Ishikawa (cell line): ENCODE data around the gene ZNF267.

Experiments
- CEBPB ChIP-seq: IDR thresholded peaks from 2 replicates; pipeline ENCODE4 v1.6.1; 2012
- CREB1 ChIP-seq: IDR thresholded peaks from 2 replicates; pipeline ENCODE4 v1.6.1; 2012; ENCODE audit warnings: low read depth
- EP300 ChIP-seq: IDR thresholded peaks from 2 replicates; pipeline ENCODE4 v1.6.1; 2012; ENCODE audit warnings: borderline replicate concordance
- FOXM1 ChIP-seq: IDR thresholded peaks from 2 replicates; pipeline ENCODE4 v1.6.1; 2012; ENCODE audit warnings: low read depth, borderline replicate concordance
- RAD21 ChIP-seq: IDR thresholded peaks from 2 replicates; pipeline ENCODE4 v1.6.1; 2012; ENCODE audit warnings: low read depth
- TAF1 ChIP-seq: IDR thresholded peaks from 2 replicates; pipeline ENCODE4 v1.6.1; 2012; ENCODE audit warnings: low read depth, mild to moderate bottlenecking
- TCF12 ChIP-seq: IDR thresholded peaks from 2 replicates; pipeline ENCODE4 v1.6.1; 2012; ENCODE audit warnings: low read depth
- TEAD4 ChIP-seq: IDR thresholded peaks from 2 replicates; pipeline ENCODE4 v1.6.1; 2012
- YY1 ChIP-seq: IDR thresholded peaks from 2 replicates; pipeline ENCODE4 v1.6.1; 2012; ENCODE audit warnings: low read depth
- TF ChIP-seq, protein P1 (sequence below): IDR thresholded peaks from 2 replicates; pipeline ENCODE4 v1.6.1; 2012; ENCODE audit warnings: low read depth, mild to moderate bottlenecking
- TF ChIP-seq, protein P2 (sequence below): IDR thresholded peaks from 2 replicates; pipeline ENCODE4 v1.6.1; 2012

DNA sequence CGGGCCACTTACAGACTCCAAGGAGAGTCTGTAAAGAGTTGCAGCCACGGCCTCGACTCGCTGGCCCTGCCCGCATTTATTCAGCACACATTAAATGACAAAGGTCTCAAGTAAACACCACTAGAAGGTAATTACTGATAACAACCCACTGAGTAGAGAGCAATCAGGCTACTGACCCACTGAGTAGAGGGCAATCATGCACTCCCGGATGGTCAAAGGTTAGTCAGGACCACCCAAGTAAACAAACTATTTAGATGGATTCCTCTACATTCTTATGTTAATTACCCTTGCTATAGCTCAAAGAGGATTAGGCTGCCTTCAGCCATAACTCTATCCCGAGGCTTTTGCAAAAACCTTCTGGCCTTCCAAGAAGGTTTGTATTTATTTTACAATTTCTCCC is 30.7 kb upstream of the ZNF267 start:
- TF ChIP-seq CREB1 (no peak), RAD21 (no peak), TCF12 (no peak), EP300 (no peak), YY1 (no peak), TAF1 (no peak), CEBPB (no peak), FOXM1 (no peak), TEAD4 (no peak)
- TF ChIP-seq, protein P1, sequence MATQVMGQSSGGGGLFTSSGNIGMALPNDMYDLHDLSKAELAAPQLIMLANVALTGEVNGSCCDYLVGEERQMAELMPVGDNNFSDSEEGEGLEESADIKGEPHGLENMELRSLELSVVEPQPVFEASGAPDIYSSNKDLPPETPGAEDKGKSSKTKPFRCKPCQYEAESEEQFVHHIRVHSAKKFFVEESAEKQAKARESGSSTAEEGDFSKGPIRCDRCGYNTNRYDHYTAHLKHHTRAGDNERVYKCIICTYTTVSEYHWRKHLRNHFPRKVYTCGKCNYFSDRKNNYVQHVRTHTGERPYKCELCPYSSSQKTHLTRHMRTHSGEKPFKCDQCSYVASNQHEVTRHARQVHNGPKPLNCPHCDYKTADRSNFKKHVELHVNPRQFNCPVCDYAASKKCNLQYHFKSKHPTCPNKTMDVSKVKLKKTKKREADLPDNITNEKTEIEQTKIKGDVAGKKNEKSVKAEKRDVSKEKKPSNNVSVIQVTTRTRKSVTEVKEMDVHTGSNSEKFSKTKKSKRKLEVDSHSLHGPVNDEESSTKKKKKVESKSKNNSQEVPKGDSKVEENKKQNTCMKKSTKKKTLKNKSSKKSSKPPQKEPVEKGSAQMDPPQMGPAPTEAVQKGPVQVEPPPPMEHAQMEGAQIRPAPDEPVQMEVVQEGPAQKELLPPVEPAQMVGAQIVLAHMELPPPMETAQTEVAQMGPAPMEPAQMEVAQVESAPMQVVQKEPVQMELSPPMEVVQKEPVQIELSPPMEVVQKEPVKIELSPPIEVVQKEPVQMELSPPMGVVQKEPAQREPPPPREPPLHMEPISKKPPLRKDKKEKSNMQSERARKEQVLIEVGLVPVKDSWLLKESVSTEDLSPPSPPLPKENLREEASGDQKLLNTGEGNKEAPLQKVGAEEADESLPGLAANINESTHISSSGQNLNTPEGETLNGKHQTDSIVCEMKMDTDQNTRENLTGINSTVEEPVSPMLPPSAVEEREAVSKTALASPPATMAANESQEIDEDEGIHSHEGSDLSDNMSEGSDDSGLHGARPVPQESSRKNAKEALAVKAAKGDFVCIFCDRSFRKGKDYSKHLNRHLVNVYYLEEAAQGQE: no peak
- TF ChIP-seq, protein P2, sequence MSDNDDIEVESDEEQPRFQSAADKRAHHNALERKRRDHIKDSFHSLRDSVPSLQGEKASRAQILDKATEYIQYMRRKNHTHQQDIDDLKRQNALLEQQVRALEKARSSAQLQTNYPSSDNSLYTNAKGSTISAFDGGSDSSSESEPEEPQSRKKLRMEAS: no peak
